Progenitor cell of endocrine pancreas (in vitro differentiated cells): Measurements from ENCODE around the gene P4HA1. TPM values are rescaled to one million over a fixed set of nuclear protein-coding genes. Genes with fewer than 3 reads are reported as not detected.

Source experiments
- DNase-seq: peaks from one replicate; pipeline ENCODE4 v3.0.0; 2021; ENCODE audit warnings: low spot score; ENCODE audit not compliant: unreplicated experiment
- H3K27ac Mint-ChIP-seq: 2 replicates; pipeline ENCODE4 v1.8.0; 2021; ENCODE audit warnings: mild to moderate bottlenecking, moderate library complexity, mixed read lengths
- H3K27me3 Mint-ChIP-seq: 2 replicates; pipeline ENCODE4 v1.8.0; 2021; ENCODE audit warnings: mixed read lengths
- H3K36me3 Mint-ChIP-seq: 2 replicates; pipeline ENCODE4 v1.8.0; 2022; ENCODE audit warnings: mixed read lengths; ENCODE audit not compliant: insufficient read depth
- H3K4me1 Mint-ChIP-seq: 2 replicates; pipeline ENCODE4 v1.8.0; 2021; ENCODE audit warnings: low read depth, mixed read lengths
- H3K4me3 Mint-ChIP-seq: 2 replicates; pipeline ENCODE4 v1.8.0; 2021; ENCODE audit warnings: low read depth, mild to moderate bottlenecking, moderate library complexity, mixed read lengths
- H3K9me3 Mint-ChIP-seq: 2 replicates; pipeline ENCODE4 v1.8.0; 2021; ENCODE audit warnings: low read depth, mixed read lengths
- total RNA-seq: library from RNA; stranded (reverse); gene quantifications from 2 replicates; pipeline ENCODE4 v1.2.1, GENCODE V29; 2021
- TF ChIP-seq, protein P1 (sequence below): fragments of 200-600 bp; sonication (generic); IDR thresholded peaks from one replicate; pipeline ENCODE4 v1.5.0; 2021; ENCODE audit warnings: antibody characterized with exemption, mild to moderate bottlenecking; ENCODE audit not compliant: unreplicated experiment

The P4HA1 gene
- total RNA-seq, 1 donor from 2014 or later: 25.4 TPM

DNA sequence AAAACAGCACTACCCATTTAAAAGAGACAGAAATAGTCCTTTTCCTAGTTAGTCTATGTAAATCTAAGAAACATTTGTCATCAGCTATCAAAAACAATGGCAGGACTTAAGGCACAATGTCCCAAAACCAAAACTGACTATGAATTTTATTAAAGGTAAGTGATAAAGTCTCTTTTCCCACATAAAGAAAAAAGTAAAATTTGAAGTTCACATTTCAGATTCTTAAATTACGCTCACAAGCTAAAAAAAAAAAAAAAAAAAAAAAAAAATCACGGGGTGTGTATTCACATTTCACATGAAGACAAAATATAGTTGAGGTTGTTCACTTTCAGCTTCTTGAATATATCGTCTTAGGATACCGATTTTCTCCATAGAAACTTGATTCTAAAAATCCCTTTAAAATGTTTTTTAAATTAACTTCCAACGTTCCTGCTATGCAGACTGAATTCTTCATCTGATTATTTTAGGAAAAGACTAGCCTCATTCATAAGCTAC is 1.6 kb downstream of the P4HA1 start:
- TF ChIP-seq, protein P1, sequence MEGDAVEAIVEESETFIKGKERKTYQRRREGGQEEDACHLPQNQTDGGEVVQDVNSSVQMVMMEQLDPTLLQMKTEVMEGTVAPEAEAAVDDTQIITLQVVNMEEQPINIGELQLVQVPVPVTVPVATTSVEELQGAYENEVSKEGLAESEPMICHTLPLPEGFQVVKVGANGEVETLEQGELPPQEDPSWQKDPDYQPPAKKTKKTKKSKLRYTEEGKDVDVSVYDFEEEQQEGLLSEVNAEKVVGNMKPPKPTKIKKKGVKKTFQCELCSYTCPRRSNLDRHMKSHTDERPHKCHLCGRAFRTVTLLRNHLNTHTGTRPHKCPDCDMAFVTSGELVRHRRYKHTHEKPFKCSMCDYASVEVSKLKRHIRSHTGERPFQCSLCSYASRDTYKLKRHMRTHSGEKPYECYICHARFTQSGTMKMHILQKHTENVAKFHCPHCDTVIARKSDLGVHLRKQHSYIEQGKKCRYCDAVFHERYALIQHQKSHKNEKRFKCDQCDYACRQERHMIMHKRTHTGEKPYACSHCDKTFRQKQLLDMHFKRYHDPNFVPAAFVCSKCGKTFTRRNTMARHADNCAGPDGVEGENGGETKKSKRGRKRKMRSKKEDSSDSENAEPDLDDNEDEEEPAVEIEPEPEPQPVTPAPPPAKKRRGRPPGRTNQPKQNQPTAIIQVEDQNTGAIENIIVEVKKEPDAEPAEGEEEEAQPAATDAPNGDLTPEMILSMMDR: no peak
- Mint-ChIP-seq H3K9me3 (no peaks in the 10 kb centered on the region), H3K27ac (peak overlapping the region; percentile 94), H3K27me3 (no peaks in the 10 kb centered on the region), H3K4me3 (peak overlapping the region; percentile 93), H3K4me1 (peaks cover 19% of the 10 kb centered on the region), H3K36me3 (no peaks in the 10 kb centered on the region)
- DNase-seq: no peak

DNA sequence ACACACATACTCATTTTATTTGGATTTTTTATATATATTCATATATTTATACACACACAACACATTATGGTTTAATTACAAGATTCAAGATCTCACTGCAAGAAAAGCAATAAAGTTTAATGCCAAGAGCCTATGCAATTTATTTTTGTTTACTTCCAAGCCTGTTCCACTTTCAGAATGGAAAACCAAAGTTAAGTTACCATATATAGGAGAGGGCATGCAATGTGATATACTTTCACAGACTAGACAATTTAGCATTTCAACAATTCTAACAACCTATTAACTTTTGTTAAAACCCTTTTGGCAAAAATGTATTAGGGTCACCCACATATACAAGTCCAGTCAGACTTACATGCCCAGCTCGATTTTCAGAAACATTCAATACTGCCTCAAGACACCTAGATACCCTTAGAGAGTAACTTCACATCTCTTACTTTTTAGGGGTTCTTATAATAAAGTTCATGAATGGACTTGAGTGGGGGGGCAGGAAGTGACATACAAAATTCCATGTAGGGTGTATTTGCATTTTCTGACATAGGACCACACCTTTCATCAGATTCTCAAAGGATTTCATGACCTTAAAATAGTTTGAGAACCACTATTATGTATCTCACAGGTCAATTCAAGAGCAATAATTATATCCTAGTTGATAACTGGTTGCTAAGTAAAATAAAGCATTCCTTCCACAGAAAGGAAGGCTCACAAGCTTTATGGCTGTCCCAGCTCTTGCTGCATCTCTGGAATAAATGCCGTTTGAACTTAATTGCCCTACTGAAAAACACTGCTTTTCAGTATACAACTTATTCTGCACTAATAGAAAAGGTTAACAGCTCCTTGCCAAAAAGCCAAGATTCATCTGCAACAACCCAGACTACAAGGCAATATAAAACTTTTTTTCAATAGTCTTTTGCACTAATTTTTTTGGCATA is 2.5 kb downstream of the P4HA1 start:
- Mint-ChIP-seq H3K9me3 (no peaks in the 10 kb centered on the region), H3K36me3 (no peaks in the 10 kb centered on the region), H3K4me3 (peak overlapping the region; percentile 93), H3K27me3 (no peaks in the 10 kb centered on the region), H3K4me1 (peaks cover 19% of the 10 kb centered on the region), H3K27ac (no peak overlapping the region)
- DNase-seq: no peak
- TF ChIP-seq, protein P1: no peak

DNA sequence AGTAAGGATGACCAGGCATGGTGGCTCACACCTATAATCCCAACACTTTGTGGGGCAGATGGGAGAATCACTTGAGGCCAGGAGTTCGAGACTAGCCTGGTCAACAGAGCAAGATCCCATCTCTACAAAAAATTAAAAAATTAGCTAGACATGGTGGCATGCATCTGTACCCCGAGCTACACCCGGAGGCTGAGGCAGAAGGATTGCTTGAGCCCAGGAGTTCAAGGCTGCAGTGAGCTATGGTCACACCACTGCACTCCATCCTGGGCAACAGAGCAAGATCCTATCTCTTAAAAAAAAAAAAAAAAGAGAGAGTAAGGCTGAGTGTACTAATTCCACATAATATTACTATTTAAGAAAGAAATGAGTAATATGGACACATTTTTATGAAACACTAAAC is 3.8 kb downstream of the P4HA1 start:
- Mint-ChIP-seq H3K36me3 (no peaks in the 10 kb centered on the region), H3K9me3 (no peaks in the 10 kb centered on the region), H3K27ac (peak overlapping the region; percentile 27), H3K27me3 (no peaks in the 10 kb centered on the region), H3K4me3 (no peak overlapping the region), H3K4me1 (peaks cover 18% of the 10 kb centered on the region)
- DNase-seq: no peak
- TF ChIP-seq, protein P1: no peak

DNA sequence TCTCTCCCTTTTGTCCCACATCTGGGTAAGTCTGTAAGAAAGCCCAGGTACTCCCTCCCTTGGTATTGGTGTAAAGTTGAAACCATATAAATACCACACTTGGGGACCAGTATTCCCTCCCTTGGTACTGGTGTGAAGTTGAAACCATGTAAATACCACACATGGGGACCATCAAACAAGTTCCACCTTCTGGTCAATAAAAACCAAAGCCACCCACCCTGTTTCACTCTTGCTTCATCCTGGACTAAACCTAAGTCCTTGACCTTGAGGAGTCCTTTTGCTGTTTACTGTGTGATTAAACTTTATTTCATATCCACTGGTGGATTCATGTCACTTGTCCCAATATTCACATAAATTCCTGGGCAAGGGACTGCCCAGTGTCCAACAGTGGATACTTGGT is 8.4 kb downstream of the P4HA1 start:
- Mint-ChIP-seq H3K9me3 (no peaks in the 10 kb centered on the region), H3K4me3 (no peak overlapping the region), H3K27me3 (no peaks in the 10 kb centered on the region), H3K4me1 (peaks cover 1% of the 10 kb centered on the region), H3K27ac (no peak overlapping the region), H3K36me3 (no peaks in the 10 kb centered on the region)
- DNase-seq: no peak
- TF ChIP-seq, protein P1: no peak

DNA sequence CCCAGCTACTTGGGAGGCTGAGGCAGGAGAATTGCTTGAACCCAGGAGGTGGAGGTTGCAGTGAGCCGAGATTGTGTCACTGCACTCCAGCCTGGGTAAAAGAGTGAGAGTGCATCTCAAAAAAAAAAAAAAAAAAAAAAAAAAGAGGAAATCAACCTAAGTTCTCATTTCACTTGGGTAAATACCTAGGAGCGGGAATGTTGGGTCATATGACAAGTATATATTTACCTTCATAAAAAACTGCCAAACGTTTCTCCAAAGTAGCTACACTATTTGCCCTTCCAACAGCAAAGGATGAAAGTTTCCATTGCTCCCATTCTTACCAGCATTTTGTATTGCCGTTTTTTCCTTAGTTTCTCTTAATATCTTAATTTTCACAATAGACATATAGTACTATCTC is 9.8 kb downstream of the P4HA1 start:
- Mint-ChIP-seq H3K4me1 (peaks cover 4% of the 10 kb centered on the region), H3K36me3 (no peaks in the 10 kb centered on the region), H3K4me3 (no peak overlapping the region), H3K27ac (no peak overlapping the region), H3K9me3 (no peaks in the 10 kb centered on the region), H3K27me3 (no peaks in the 10 kb centered on the region)
- TF ChIP-seq, protein P1: no peak
- no peak for DNase-seq
